NCI-H1694 treated with DMSO at 0.1 percent for 48 hours (cell line): ENCODE data around the gene TBC1D2.
"Not testable (repeated sequence)": the region's sequence is repeated elsewhere in the genome, so short reads cannot be mapped to it uniquely, and the experiment has no call there.

Experiments used
- DNase-seq: peaks from one replicate; lab custom pipeline; 2025; lab: John Stamatoyannopoulos, UW

TBC1D2 gene

GRCh38 chr9:98255578-98256296, at the start of gene TBC1D2:
Gene TBC1D2, minus strand, starts transcription at chr9:98255649. Its CDS starts 108 bp downstream, at chr9:98255541.
- DNase-seq: peak; percentile 78

GRCh38 chr9:98304381-98304780, 48.9 kb upstream of the TBC1D2 start:
- DNase-seq: no peak

- no peak for DNase-seq
Measured at GRCh38 chr9:98303633-98304125, 48.2 kb upstream of the TBC1D2 start.

- no peak for DNase-seq
Measured at GRCh38 chr9:98302938-98303632, 47.6 kb upstream of the TBC1D2 start.

GRCh38 chr9:98302150-98302549, 46.7 kb upstream of the TBC1D2 start:
- no peak for DNase-seq

GRCh38 chr9:98300611-98301010, 45.2 kb upstream of the TBC1D2 start:
- DNase-seq: no peak

GRCh38 chr9:98298476-98298875, 43.0 kb upstream of the TBC1D2 start:
- no peak for DNase-seq

- no peak for DNase-seq
Measured at GRCh38 chr9:98295824-98296223, 40.4 kb upstream of the TBC1D2 start.

GRCh38 chr9:98291820-98292219, 36.4 kb upstream of the TBC1D2 start:
- no peak for DNase-seq

- DNase-seq: no peak
Measured at GRCh38 chr9:98290411-98290810, 35.0 kb upstream of the TBC1D2 start.

- no peak for DNase-seq
Measured at GRCh38 chr9:98289614-98290201, 34.3 kb upstream of the TBC1D2 start.

GRCh38 chr9:98288881-98289280, 33.4 kb upstream of the TBC1D2 start:
- no peak for DNase-seq

- no peak for DNase-seq
Measured at GRCh38 chr9:98287384-98287783, 31.9 kb upstream of the TBC1D2 start.

GRCh38 chr9:98285446-98285845, 30.0 kb upstream of the TBC1D2 start:
- DNase-seq: no peak

- DNase-seq: no peak
Measured at GRCh38 chr9:98284754-98285153, 29.3 kb upstream of the TBC1D2 start.

- not testable (repeated sequence) for DNase-seq
Measured at GRCh38 chr9:98283143-98283542, 27.7 kb upstream of the TBC1D2 start.

- no peak for DNase-seq
Measured at GRCh38 chr9:98281281-98281680, 25.8 kb upstream of the TBC1D2 start.

GRCh38 chr9:98280574-98280973, 25.1 kb upstream of the TBC1D2 start:
- no peak for DNase-seq

- DNase-seq: no peak
Measured at GRCh38 chr9:98280162-98280561, 24.7 kb upstream of the TBC1D2 start.

GRCh38 chr9:98276907-98277469, 21.5 kb upstream of the TBC1D2 start:
- DNase-seq: no peak

GRCh38 chr9:98275159-98275558, 19.7 kb upstream of the TBC1D2 start:
- DNase-seq: no peak

- no peak for DNase-seq
Measured at GRCh38 chr9:98272083-98272482, 16.6 kb upstream of the TBC1D2 start.

GRCh38 chr9:98271479-98271878, 16.0 kb upstream of the TBC1D2 start:
- no peak for DNase-seq
